Motor neuron (in vitro differentiated cells): ENCODE data around the gene IL11. TPM values are rescaled to one million over a fixed set of nuclear protein-coding genes. Genes with fewer than 3 reads are reported as not detected.

Source experiments
- ATAC-seq, 8 experiments: fragments of 200-7000 bp; cut with Tn5 transposase; replicated peaks in 6 of 8; 2 replicates each; pipeline ENCODE4 v1.8.0; 2021; ENCODE audit warnings: mild to moderate bottlenecking in 8 of 8, moderate library complexity in 8 of 8
- H3K27ac ChIP-seq, 2 donors: fragments of 250-450 bp; sonication (Bioruptor Pico); 2 replicates each; pipeline ENCODE4 v1.9.0; 2021; ENCODE audit warnings: antibody characterized with exemption in 2 of 2, mild to moderate bottlenecking in 2 of 2, moderate library complexity in 1 of 2
- H3K4me1 ChIP-seq, 2 donors: fragments of 250-450 bp; sonication (Bioruptor Pico); replicated peaks in 1 of 2; 2 replicates each; pipeline ENCODE4 v1.6.1; 2021; ENCODE audit warnings: antibody characterized with exemption in 2 of 2, mild to moderate bottlenecking in 2 of 2, moderate library complexity in 1 of 2
- H3K4me3 ChIP-seq, 5 donors: fragments of 250-450 bp; sonication (Bioruptor Pico); 2 replicates each; pipeline ENCODE4 v1.9.0; 2021; ENCODE audit warnings: antibody characterized with exemption in 5 of 5, mild to moderate bottlenecking in 5 of 5, moderate library complexity in 4 of 5
- WGBS, 10 experiments: fragments of 450-650 bp; shearing (Covaris generic); methylation state at CpG; one replicate each; pipeline ENCODE4 v1.0.0; 2022; 5-methylcytosine and 5-hydroxymethylcytosine counted together
- in situ Hi-C, 9 experiments: fragments of 400-800 bp; cut with MboI; loops; one replicate each; pipeline ENCODE4 v1.15.0; 2021; ENCODE audit warnings: low sequenced_read_pairs in 9 of 9, low pct_unique_long_range_greater_than_20kb in 2 of 9; ENCODE audit not compliant: unreplicated experiment in 9 of 9
- total RNA-seq, 8 experiments: library from RNA; unstranded; fragments of 300-600 nt; gene quantifications; 2 replicates each; pipeline versions ENCODE4 v1.2.3 to v1.2.4, GENCODE V29; 2022

IL11 gene
- total RNA-seq, 8 experiments from 2014 or later: 0.10 to 2.4 (median 0.43) TPM

DNA sequence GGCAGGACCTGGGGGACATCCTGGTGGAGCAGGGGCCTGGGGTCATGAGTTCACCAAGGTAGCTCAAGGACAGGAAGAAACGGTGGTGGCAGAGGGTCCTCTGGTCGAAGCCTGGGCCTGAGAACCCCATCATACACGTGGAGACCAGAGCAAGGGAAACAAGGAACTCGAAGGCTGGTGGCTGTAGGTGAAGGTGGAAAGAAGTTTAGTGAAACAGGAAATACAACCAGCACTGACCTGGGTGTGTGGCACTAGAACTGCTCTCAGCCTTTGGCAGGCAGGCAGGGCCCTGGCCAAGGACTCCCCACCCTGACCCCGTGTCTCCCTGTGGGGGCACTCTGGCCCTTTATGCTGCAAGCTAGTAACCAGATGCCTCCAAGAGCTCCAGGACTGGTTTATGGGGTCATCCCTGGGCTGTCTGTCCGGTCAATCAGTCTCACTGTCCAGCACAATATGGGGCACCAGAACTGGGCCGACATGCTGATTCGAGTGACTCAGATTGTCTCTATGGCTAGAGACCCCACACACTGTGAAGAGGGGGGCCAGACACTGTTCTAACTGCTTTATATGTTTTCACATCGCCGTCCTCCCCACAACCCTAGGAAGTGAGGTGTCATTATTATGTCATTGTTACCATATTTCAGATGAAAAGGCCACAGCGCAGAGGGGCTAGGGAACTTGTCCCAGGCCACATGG, 19.5 kb downstream of the IL11 start:
- peaks cover 29 to 48% of the 10 kb centered on the region in 2 donors for H3K4me1 ChIP-seq
- 33 to 97% (median 80%) methylated on average over 1 to 7 of the region's 11 CpGs; no CpG with 5 or more reads in 3 of the 10 experiments for WGBS, 10 experiments
- in situ Hi-C loops: no loop called here
- no peak for ATAC-seq
- H3K27ac ChIP-seq: no peak overlapping the region
- no peak overlapping the region for H3K4me3 ChIP-seq

DNA sequence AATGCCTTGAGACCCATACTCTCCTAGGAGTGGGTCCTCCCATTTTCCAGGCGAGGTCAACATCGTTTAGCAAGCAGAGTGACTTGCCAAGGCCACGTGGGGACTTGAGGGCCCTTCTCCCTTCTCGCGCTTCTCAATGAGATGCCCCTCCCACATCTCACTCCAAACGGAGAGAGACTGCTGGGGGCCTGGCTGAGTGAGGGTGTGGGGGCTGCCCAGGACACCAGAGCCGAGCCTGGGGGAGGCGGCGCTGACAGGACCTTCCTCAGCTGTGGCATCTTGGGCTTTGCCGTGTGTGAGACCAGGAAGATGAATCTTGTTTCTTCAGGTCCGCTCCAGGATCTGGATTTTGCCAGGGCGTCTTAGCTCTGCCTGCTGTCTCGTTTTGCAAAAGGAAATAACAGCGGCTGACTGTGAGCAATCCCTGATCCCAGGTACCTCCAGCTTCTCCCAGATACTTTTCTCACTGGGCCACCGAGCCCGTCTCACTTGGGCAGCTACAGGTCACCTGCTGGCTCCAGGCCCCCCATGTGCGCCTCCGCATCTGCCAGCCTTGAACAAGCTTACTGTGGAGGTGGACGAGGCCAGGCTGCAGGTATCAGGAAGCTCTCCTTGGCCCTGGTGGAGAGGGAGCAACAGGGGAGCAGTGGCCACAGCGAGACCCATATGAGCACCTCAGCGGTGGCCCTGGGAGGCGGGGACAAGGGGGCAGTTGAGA, 21.8 kb downstream of the IL11 start:
- peaks cover 29 to 44% of the 10 kb centered on the region in 2 donors for H3K4me1 ChIP-seq
- WGBS, 10 experiments: 0 to 100% (median 66%) methylated on average over 1 to 5 of the region's 22 CpGs; no CpG with 5 or more reads in 4 of the 10 experiments
- peak in 5 of 8 experiments; percentile 37 to 65 (median 64) for ATAC-seq
- in situ Hi-C loops: no loop called here
- H3K4me3 ChIP-seq: no peak overlapping the region
- peak overlapping the region in 1 of 2 donors; percentile 42 for H3K27ac ChIP-seq

DNA sequence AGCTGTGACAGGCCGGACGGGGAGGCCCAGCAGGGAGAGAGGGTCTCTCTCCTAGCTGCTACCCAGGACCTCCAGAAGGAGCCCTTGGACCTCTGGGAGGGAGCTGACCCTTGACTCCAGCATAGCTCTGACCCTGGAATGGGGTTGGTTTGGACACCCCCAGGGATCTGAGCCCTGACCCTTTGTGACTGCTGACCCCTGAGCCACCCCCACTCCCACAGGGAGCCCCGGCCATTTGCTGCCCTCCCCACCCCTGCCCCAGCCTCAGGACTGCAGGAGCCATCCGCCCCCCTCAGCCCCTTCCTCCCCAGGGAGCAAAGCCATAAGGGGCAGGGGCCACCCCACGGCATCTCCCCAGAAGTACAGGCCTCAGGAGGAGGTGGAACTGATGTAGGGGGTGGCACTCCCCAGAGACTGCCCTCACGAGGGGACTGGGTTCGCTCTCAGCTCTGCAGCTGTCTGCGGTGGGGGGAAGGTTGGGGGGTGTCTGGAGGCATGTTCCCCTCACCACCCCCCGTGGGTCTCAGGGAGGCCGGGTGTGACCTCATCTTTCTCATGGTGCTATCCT, 22.7 kb downstream of the IL11 start:
- Histone ChIP-seq H3K4me3 (no peak overlapping the region), H3K27ac (peak overlapping the region in 1 of 2 donors; percentile 14), H3K4me1 (peaks cover 22 to 38% of the 10 kb centered on the region in 2 donors)
- 20% methylated on average over 1 of the region's 10 CpGs; no CpG with 5 or more reads in 9 of the 10 experiments for WGBS, 10 experiments
- ATAC-seq: peak in 1 of 8 experiments; percentile 1
- in situ Hi-C loops: no loop called here

- peaks cover 22 to 38% of the 10 kb centered on the region in 2 donors for H3K4me1 ChIP-seq
- H3K27ac ChIP-seq: peak overlapping the region in 1 of 2 donors; percentile 32
- WGBS, 10 experiments: no CpG with 5 or more reads among the region's 41 CpGs
- peak in 5 of 8 experiments; percentile 9 to 29 (median 18) for ATAC-seq
- in situ Hi-C loops: no loop called here
- H3K4me3 ChIP-seq: no peak overlapping the region
These were observed 23.4 kb downstream of the IL11 start for GRCh38 chr19:55346725-55347441.

DNA sequence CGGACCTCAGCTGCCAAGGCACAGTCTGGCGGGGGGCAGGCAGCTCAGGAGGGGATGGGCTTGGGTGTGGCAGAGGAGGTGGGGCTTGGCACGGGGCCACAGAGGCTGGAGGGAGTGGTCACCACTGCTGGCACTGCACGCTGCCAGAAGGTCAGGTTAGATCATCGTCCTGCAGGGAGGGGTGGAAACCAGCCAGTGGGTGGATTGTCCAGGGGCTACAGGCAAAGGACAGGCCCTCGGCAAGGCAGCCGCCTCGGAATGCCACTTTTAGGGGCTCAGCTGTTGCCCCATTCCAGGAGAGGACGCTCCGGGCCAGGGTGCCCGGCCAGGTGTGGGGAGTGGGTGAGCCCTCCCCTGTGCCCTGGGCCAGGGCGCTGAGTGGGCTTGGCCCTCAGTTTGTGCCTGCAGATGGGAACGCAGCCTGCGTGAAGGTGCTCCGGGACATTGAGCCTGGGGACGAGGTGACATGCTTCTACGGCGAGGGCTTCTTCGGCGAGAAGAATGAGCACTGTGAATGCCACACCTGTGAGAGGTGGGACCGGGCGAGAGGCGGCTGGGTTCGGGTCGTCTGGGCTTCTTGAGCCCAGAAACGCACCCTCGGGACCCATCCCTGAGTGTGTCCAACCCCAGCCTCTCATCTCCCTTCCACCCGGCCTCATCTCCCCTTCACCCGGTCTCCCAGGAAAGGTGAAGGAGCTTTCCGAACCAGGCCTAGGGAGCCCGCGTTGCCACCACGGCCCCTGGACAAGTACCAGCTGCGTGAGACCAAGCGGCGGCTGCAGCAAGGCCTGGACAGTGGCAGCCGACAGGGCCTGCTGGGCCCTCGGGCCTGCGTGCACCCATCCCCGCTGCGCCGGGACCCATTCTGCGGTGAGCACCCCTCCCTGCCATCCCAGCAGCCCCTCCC, 24.2 kb downstream of the IL11 start:
- in situ Hi-C loops: no loop called here
- WGBS, 10 experiments: 70 to 100% (median 95%) methylated on average over 2 to 12 of the region's 43 CpGs; no CpG with 5 or more reads in 6 of the 10 experiments
- ATAC-seq: peak in 7 of 8 experiments; percentile 6 to 61 (median 37)
- no peak overlapping the region for H3K4me3 ChIP-seq
- H3K27ac ChIP-seq: no peak overlapping the region
- H3K4me1 ChIP-seq: peaks cover 25 to 44% of the 10 kb centered on the region in 2 donors

GRCh38 chr19:55345101-55345817, 25.0 kb downstream of the IL11 start:
- Histone ChIP-seq H3K4me1 (peaks cover 25 to 44% of the 10 kb centered on the region in 2 donors), H3K4me3 (no peak overlapping the region), H3K27ac (no peak overlapping the region)
- in situ Hi-C loops: no loop called here
- 71 to 100% (median 86%) methylated on average over 3 to 8 of the region's 22 CpGs; no CpG with 5 or more reads in 7 of the 10 experiments for WGBS, 10 experiments
- ATAC-seq: no peak

DNA sequence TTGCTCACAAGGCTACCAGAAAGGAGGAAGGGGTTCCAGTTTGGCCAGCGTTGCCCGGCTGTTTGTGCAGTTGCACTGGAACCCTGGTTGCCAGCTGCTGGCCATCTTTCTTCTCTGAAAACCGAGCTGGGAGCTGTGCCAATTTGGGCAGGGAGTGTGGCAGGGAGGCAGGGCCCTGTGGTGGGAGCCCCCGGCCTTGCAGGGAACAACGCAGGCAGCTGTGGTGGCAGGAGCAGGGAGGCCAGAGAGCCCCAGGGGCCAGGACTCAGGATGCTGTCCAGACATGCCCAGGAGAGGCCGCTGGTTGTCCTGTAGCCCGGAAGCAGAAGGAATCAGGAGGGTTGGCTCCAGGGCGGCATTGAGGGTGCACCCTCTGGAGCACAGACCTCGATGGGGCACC, 25.8 kb downstream of the IL11 start:
- H3K4me1 ChIP-seq: peaks cover 25 to 44% of the 10 kb centered on the region in 2 donors
- no peak overlapping the region for H3K27ac ChIP-seq
- no peak overlapping the region for H3K4me3 ChIP-seq
- 40 to 80% methylated on average over 1 of the region's 9 CpGs; no CpG with 5 or more reads in 8 of the 10 experiments for WGBS, 10 experiments
- in situ Hi-C loops: no loop called here
- no peak for ATAC-seq

DNA sequence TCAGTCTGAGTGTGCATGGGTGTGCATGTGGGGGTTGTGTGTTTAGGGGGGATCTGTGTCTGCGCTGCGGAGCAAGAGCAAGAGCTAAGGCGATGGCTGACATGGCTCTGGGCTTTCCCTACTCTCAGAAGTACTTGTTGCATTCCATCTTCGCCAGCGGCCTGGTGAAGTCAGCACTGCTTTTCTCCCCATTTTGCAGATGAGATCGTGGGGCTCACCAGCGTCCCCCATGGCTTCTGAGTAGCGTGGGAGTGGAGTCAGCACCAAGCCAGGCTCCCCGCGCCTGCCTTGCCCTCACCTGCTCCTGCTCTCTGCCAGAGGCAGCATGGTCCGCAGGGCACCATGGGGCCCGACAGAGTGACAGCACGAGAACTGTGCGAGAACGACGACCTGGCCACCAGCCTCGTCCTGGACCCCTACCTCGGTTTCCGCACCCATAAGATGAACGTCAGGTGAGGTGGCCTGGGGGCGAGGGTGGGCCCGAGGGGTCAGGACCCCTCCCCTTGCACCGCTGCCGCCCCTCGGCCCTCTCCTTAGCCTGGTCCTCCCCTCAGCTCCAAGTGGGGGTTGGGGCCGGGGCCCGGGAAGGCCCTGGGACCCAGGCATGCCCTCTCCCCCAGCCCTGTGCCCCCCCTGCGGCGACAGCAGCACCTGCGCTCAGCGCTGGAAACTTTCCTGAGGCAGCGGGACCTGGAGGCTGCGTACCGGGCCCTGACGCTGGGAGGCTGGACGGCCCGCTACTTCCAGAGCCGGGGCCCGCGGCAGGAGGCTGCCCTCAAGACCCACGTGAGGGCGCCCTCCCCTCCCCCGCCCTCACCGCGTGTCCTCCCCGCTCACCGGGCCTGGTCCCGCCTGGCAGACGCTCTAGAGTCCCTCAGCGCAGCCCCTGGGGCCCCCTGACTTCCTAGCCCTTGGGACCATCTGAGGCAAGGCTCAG, 28.4 kb downstream of the IL11 start:
- no peak overlapping the region for H3K27ac ChIP-seq

DNA sequence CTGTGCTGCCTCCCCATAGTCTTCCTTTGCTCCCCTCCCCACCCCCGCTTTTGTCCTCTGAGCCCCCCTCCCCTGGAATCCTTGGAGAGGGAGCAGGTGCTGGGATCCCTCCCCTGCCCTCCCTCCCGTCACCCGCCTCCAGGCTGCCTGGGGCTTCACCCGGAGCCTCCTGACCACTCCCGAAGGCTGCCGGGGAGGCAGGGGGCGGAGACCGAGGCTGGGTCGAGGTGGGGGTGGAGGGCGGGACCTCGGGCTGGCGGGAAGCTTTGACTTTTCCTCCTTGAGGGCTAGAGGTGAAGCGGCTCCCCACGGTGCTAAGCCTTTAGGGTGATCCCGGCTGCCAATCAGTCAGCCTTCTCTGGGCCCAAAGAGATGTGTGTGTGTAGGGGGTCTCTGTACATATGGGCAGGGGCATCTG, 29.1 kb downstream of the IL11 start:
- Histone ChIP-seq H3K27ac (peak overlapping the region; percentile 86 to 88), H3K4me1 (peaks cover 8 to 15% of the 10 kb centered on the region in 2 donors), H3K4me3 (peak overlapping the region; percentile 49 to 62 (median 56))
- in situ Hi-C loops: no loop called here
- peak in 6 of 8 experiments; percentile 2 to 16 (median 8) for ATAC-seq
- WGBS, 10 experiments: no CpG with 5 or more reads among the region's 15 CpGs

More for the DNA sequence above, 28.4 kb downstream of the IL11 start:
- peaks cover 8 to 19% of the 10 kb centered on the region in 2 donors for H3K4me1 ChIP-seq
- peak overlapping the region; percentile 49 to 62 (median 56) for H3K4me3 ChIP-seq
- no peak for ATAC-seq
- WGBS, 10 experiments: 51 to 80% (median 80%) methylated on average over 2 to 6 of the region's 50 CpGs; no CpG with 5 or more reads in 7 of the 10 experiments
- in situ Hi-C loops: no loop called here

DNA sequence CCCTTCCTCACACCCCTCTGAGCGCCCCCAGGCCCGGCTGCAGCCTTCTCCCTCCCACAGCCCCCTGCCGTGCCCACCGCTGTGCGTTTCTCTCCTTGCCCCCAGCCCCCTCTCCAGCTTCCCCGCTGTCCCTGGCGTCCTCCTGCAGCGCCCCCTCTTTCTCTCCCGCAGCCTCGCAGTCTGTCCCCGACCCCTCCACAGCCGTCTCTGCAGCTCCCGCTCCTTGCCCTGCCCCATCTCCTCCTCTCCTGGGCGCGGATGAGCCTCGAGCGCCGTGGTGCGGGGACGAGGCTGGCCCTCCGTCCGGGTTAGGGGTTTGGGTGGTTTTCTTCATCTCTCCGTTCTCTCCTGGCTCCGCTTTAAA, 29.5 kb downstream of the IL11 start:
- in situ Hi-C loops: no loop called here
- peak in 5 of 8 experiments; percentile 4 to 20 (median 12) for ATAC-seq
- H3K27ac ChIP-seq: peak overlapping the region; percentile 86 to 88
- peak overlapping the region; percentile 49 to 62 (median 56) for H3K4me3 ChIP-seq
- WGBS, 10 experiments: no CpG with 5 or more reads among the region's 24 CpGs
- peaks cover 8 to 10% of the 10 kb centered on the region in 2 donors for H3K4me1 ChIP-seq
